H9 (cell line): ENCODE measurements around the gene IL5RA. TPM values are rescaled to one million over a fixed set of nuclear protein-coding genes. Genes with fewer than 3 reads are reported as not detected.

ENCODE experiments used
- DNase-seq: peaks from one replicate; pipeline ENCODE4 v3.0.0-alpha.2; 2017
- H2AFZ ChIP-seq: one replicate; pipeline ENCODE4 v1.6.1; 2013; ENCODE audit warnings: mild to moderate bottlenecking, low read length, control low read depth, moderate library complexity
- H2AK5ac ChIP-seq: 2 replicates; pipeline ENCODE4 v1.6.1; 2013; ENCODE audit warnings: low read length, control low read depth, mixed read lengths; ENCODE audit not compliant: insufficient read length
- H2BK120ac ChIP-seq: one replicate; pipeline ENCODE4 v1.6.1; 2013; ENCODE audit warnings: low read depth, mild to moderate bottlenecking, low read length, control low read depth, inconsistent platforms; ENCODE audit not compliant: poor library complexity, severe bottlenecking
- H2BK12ac ChIP-seq: 2 replicates; pipeline ENCODE4 v1.6.1; 2013; ENCODE audit warnings: low read length, control low read depth, mixed read lengths, low read depth; ENCODE audit not compliant: insufficient read length
- H2BK15ac ChIP-seq: 2 replicates; pipeline ENCODE4 v1.6.1; 2013; ENCODE audit warnings: low read depth, low read length, control low read depth
- H2BK20ac ChIP-seq: one replicate; pipeline ENCODE4 v1.6.1; 2013; ENCODE audit warnings: low read depth, mild to moderate bottlenecking, low read length, control low read depth, inconsistent platforms; ENCODE audit not compliant: poor library complexity, severe bottlenecking
- H2BK5ac ChIP-seq: 2 replicates; pipeline ENCODE4 v1.6.1; 2013; ENCODE audit warnings: low read length, control low read depth, mixed read lengths; ENCODE audit not compliant: insufficient read length
- H3K14ac ChIP-seq: 2 replicates; pipeline ENCODE4 v1.6.1; 2013; ENCODE audit warnings: low read length, control low read depth; ENCODE audit not compliant: insufficient read depth
- H3K18ac ChIP-seq: 2 replicates; pipeline ENCODE4 v1.6.1; 2013; ENCODE audit warnings: low read depth, mild to moderate bottlenecking, mixed read lengths, low read length, control low read depth; ENCODE audit not compliant: insufficient read length
- H3K23ac ChIP-seq: 2 replicates; pipeline ENCODE4 v1.6.1; 2013; ENCODE audit warnings: low read length, control low read depth, mixed read lengths, low read depth; ENCODE audit not compliant: insufficient read length
- H3K23me2 ChIP-seq: 2 replicates; pipeline ENCODE4 v1.6.1; 2013; ENCODE audit warnings: low read depth, mild to moderate bottlenecking, mixed read lengths, low read length, control low read depth; ENCODE audit not compliant: insufficient read length, poor library complexity, severe bottlenecking
- H3K27ac ChIP-seq: 2 replicates; pipeline ENCODE4 v1.5.1; 2013; ENCODE audit warnings: low read length, control low read depth, mixed read lengths, low read depth; ENCODE audit not compliant: insufficient read length
- H3K27me3 ChIP-seq: 2 replicates; pipeline ENCODE4 v1.6.1; 2013; ENCODE audit warnings: low read length, control low read depth, inconsistent platforms; ENCODE audit not compliant: insufficient read depth
- H3K4ac ChIP-seq: 2 replicates; pipeline ENCODE4 v1.6.1; 2013; ENCODE audit warnings: low read depth, mild to moderate bottlenecking, control low read depth, inconsistent platforms, low read length, moderate library complexity
- H3K4me1 ChIP-seq: 2 replicates; pipeline ENCODE4 v1.6.1; 2013; ENCODE audit warnings: low read length, control low read depth, inconsistent platforms; ENCODE audit not compliant: insufficient read depth
- H3K4me2 ChIP-seq: 2 replicates; pipeline ENCODE4 v1.6.1; 2013; ENCODE audit warnings: low read length, control low read depth, mixed read lengths; ENCODE audit not compliant: insufficient read length, insufficient read depth
- H3K56ac ChIP-seq: 2 replicates; pipeline ENCODE4 v1.6.1; 2013; ENCODE audit warnings: low read depth, mild to moderate bottlenecking, mixed read lengths, low read length, control low read depth; ENCODE audit not compliant: insufficient read length
- H3K79me1 ChIP-seq: 2 replicates; pipeline ENCODE4 v1.6.1; 2013; ENCODE audit warnings: low read depth, mild to moderate bottlenecking, moderate library complexity, low read length, control low read depth, inconsistent platforms; ENCODE audit not compliant: insufficient read depth, poor library complexity, severe bottlenecking
- H3K79me2 ChIP-seq: 2 replicates; pipeline ENCODE4 v1.6.1; 2013; ENCODE audit warnings: low read length, control low read depth, inconsistent platforms; ENCODE audit not compliant: insufficient read depth
- H3K9ac ChIP-seq: 2 replicates; pipeline ENCODE4 v1.6.1; 2013; ENCODE audit warnings: low read length, control low read depth, mixed read lengths; ENCODE audit not compliant: insufficient read length; ENCODE audit errors: extremely low read depth
- H3K9me3 ChIP-seq: one replicate; pipeline ENCODE4 v1.6.1; 2013; ENCODE audit warnings: low read depth, low read length, inconsistent platforms; ENCODE audit not compliant: control insufficient read depth
- H3T11ph ChIP-seq: one replicate; pipeline ENCODE4 v1.6.1; 2013; ENCODE audit warnings: mild to moderate bottlenecking, low read length, control low read depth, inconsistent platforms
- H4K20me1 ChIP-seq: one replicate; pipeline ENCODE4 v1.6.1; 2013; ENCODE audit not compliant: control insufficient read depth, insufficient read length, insufficient read depth
- H4K5ac ChIP-seq: 2 replicates; pipeline ENCODE4 v1.6.1; 2013; ENCODE audit warnings: low read depth, mild to moderate bottlenecking, mixed read lengths, low read length, control low read depth; ENCODE audit not compliant: insufficient read length
- H4K8ac ChIP-seq: replicated peaks from 2 replicates; pipeline ENCODE4 v1.6.1; 2013; ENCODE audit warnings: low read length, control low read depth, mixed read lengths, low read depth; ENCODE audit not compliant: insufficient read length
- H4K91ac ChIP-seq: 2 replicates; pipeline ENCODE4 v1.6.1; 2013; ENCODE audit warnings: low read depth, mild to moderate bottlenecking, moderate library complexity, mixed read lengths, low read length, control low read depth; ENCODE audit not compliant: insufficient read length
- H3K27ac Mint-ChIP-seq, 3 experiments: 2 replicates in 2 of 3; 3 replicates in 1 of 3; pipeline ENCODE4 v1.8.0; 2020 to 2021; ENCODE audit warnings: mixed read lengths in 3 of 3, mild to moderate bottlenecking in 1 of 3, moderate library complexity in 1 of 3
- H3K27me3 Mint-ChIP-seq: 2 replicates; pipeline ENCODE4 v1.8.0; 2021; ENCODE audit warnings: low read depth, mild to moderate bottlenecking, moderate library complexity, mixed read lengths
- H3K36me3 Mint-ChIP-seq, 3 experiments: 2 replicates in 2 of 3; 3 replicates in 1 of 3; pipeline ENCODE4 v1.8.0; 2020 to 2021; ENCODE audit warnings: low read depth in 3 of 3, mixed read lengths in 3 of 3; ENCODE audit not compliant: insufficient read depth in 1 of 3
- H3K4me1 Mint-ChIP-seq, 2 experiments: 2 replicates each; pipeline ENCODE4 v1.8.0; 2020; ENCODE audit warnings: mixed read lengths in 2 of 2
- H3K4me3 Mint-ChIP-seq, 2 experiments: 2 replicates in 1 of 2; 3 replicates in 1 of 2; pipeline ENCODE4 v1.8.0; 2020 to 2021; ENCODE audit warnings: mild to moderate bottlenecking in 2 of 2, mixed read lengths in 2 of 2, moderate library complexity in 1 of 2
- H3K9me3 Mint-ChIP-seq, 2 experiments: 2 replicates in 1 of 2; 3 replicates in 1 of 2; pipeline ENCODE4 v1.8.0; 2020; ENCODE audit warnings: mild to moderate bottlenecking in 2 of 2, mixed read lengths in 2 of 2, moderate library complexity in 1 of 2
- WGBS: extraction: QIAGEN DNeasy Blood & Tissue Kit; methylation state at CpG from one replicate; pipeline ENCODE4 v1.1.7; 2013; ENCODE audit warnings: missing lambda C conversion rate, low lambda C conversion rate, mixed read lengths; ENCODE audit not compliant: insufficient read length; ENCODE audit errors: extremely low coverage; 5-methylcytosine and 5-hydroxymethylcytosine counted together
- total RNA-seq: library from RNA; stranded (reverse); gene quantifications from 2 replicates; pipeline ENCODE4 v1.2.1, GENCODE V29; 2021
- TF ChIP-seq, protein P1 (sequence below): fragments of 200-600 bp; sonication (generic); conservative IDR thresholded peaks from 3 replicates; pipeline ENCODE4 v1.8.0; 2021; ENCODE audit warnings: antibody characterized with exemption, mild to moderate bottlenecking

Gene IL5RA
- total RNA-seq, 1 experiment from 2014 or later = not detected

DNA sequence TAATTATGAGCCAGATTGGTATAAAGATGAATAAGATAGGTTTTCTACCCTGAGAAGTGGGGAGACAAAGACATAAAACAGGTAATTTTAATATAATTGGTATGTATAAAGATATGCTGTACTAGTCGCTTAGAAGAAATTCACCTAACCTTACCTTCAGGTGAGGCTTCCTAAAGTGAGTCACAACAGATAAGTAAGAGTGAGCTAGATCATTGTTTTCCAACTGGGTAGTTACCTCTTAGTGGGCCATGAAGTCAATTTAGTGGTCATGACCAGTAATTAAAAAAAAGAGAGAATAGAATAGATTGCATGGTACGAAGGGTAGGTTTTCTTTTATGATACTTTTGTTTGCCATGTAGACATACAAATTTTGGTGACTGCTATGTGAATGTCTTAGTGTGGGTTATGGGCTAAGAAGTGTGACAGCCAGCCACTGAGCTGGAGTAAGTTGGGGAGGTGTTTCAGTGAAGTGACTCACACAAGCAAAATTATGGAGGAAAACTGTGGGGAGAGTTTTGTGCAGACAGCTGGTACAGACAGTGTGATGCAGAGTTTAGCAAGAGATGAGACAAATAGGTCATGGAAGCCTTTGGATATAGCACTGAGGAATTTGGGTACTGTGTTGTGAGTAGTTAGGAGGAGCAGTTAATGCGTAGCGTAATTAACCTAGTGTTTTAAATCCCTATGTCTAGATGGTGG is 24.7 kb upstream of the IL5RA start:
- H3K4ac ChIP-seq = no peak overlapping the region
- H3K4me1 ChIP-seq = no peaks in the 10 kb centered on the region
- Mint-ChIP-seq H3K36me3 (peaks cover 23 to 52% (median 51%) of the 10 kb centered on the region in 3 experiments; a peak in 6 of 7 replicates), H3K9me3 (no peaks in the 10 kb centered on the region), H3K4me1 (0 out of 4 replicates have a peak, but pooled peaks cover 0 to 4% of the 10 kb centered on the region in 2 experiments), H3K4me3 (no peak overlapping the region), H3K27ac (peak overlapping the region in 1 of 3 experiments; percentile 1; a peak in 3 of 7 replicates), H3K27me3 (no peaks in the 10 kb centered on the region)
- H4K5ac ChIP-seq = no peak overlapping the region
- no peak overlapping the region for H3K14ac ChIP-seq
- H2BK12ac ChIP-seq = no peak overlapping the region
- DNase-seq = no peak
- H3K27me3 ChIP-seq = no peaks in the 10 kb centered on the region
- H3K56ac ChIP-seq = no peak overlapping the region
- TF ChIP-seq, protein P1, sequence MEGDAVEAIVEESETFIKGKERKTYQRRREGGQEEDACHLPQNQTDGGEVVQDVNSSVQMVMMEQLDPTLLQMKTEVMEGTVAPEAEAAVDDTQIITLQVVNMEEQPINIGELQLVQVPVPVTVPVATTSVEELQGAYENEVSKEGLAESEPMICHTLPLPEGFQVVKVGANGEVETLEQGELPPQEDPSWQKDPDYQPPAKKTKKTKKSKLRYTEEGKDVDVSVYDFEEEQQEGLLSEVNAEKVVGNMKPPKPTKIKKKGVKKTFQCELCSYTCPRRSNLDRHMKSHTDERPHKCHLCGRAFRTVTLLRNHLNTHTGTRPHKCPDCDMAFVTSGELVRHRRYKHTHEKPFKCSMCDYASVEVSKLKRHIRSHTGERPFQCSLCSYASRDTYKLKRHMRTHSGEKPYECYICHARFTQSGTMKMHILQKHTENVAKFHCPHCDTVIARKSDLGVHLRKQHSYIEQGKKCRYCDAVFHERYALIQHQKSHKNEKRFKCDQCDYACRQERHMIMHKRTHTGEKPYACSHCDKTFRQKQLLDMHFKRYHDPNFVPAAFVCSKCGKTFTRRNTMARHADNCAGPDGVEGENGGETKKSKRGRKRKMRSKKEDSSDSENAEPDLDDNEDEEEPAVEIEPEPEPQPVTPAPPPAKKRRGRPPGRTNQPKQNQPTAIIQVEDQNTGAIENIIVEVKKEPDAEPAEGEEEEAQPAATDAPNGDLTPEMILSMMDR = no peak
- H2BK15ac ChIP-seq = no peak overlapping the region
- H3K9ac ChIP-seq = no peak overlapping the region
- no peak overlapping the region for H2BK5ac ChIP-seq
- H3K4me2 ChIP-seq = no peak overlapping the region
- H3K9me3 ChIP-seq = no peaks in the 10 kb centered on the region
- H3K18ac ChIP-seq = no peak overlapping the region
- H2BK120ac ChIP-seq = no peak overlapping the region
- H3K23me2 ChIP-seq = no peaks in the 10 kb centered on the region
- no CpG with 5 or more reads among the region's 4 CpGs for WGBS
- no peak overlapping the region for H3K23ac ChIP-seq
- H2AK5ac ChIP-seq = no peak overlapping the region
- H4K91ac ChIP-seq = no peak overlapping the region
- H3K79me1 ChIP-seq = no peaks in the 10 kb centered on the region
- no peaks in the 10 kb centered on the region for H4K20me1 ChIP-seq
- H3T11ph ChIP-seq = no peak overlapping the region
- H3K27ac ChIP-seq = no peak overlapping the region
- H3K79me2 ChIP-seq = peaks cover 3% of the 10 kb centered on the region; the same call in 1 of the 2 replicates
- H4K8ac ChIP-seq = no peak overlapping the region
- no peak overlapping the region for H2BK20ac ChIP-seq
- no peak overlapping the region for H2AFZ ChIP-seq
